ENCODE results near the gene C2CD5. TPM values are rescaled to one million over a fixed set of nuclear protein-coding genes. Genes with fewer than 3 reads are reported as not detected.
"Not testable (repeated sequence)": the region's sequence is repeated elsewhere in the genome, so short reads cannot be mapped to it uniquely, and the experiment has no call there.

C2CD5 gene
- total RNA-seq, 1 experiment from 2014 or later: 14.0 TPM

DNA sequence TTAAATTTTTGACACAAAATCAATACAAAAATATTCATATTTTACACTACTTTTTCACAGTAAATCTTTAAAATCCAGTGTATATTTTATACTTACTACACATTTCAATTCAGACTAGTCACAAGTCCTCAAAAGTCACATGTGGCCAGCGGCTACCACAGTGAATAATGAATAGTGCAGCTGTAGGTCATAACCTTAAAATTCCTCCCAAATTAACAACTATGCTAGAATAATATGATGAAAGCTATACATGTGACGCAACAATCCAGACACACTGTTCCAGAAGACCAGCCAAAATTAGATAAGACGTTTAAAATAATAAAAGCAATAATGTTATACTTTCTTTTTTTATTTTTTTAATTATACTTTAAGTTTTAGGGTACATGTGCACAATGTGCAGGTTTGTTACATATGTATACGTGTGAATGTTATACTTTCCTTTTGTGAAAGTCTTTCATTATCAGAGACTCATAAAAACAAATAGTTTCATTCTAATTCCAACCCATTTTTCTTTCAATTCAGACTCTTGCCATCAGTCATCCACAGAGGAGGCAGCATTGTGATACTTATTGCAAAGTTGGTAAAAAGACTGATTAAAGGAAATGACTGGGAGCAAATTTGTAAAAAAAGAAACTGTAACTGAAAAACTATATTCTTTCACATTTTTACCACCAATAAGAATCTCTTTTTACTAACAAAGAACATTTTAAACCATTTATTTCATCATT, 67.0 kb downstream of the C2CD5 start:
- no peak for DNase-seq (ENCODE audit: low read depth)

- no peak for DNase-seq (ENCODE audit: low read depth)
These were observed 68.2 kb downstream of the C2CD5 start for GRCh38 chr12:22476133-22476532.

DNA sequence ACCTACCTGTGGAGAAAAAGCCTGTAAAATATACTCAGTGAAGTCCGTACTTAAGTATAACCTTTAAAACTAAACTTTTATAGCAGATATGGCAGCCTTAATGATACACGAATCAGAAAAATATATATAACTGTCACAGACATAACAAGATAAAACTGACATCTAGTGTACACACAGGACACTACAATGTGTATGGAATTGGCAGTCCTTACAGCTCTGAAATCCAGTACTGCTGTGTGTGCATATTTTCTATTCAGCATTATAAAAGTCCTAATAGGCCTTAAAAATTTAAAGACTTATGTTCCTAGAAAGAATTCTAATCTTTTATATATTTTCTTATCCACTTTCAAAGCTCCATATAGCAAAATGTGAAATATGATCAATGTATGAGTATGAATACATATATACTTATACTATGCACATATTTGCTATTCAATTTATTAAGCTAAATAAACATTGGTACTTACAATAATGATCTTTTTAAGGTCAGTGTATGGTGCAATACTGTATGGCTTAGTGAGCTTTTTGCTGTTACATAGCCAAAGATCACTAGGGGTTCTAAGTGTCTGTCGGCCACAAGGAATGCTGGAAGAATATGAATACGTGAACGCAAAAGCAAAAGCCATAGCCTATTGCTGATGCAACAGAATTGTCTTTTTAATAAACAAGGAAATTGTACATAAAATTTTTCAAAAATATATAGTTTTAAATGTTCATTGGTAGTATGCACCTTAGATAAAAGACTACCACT, 69.2 kb downstream of the C2CD5 start:
- no peak for DNase-seq (ENCODE audit: low read depth)

DNA sequence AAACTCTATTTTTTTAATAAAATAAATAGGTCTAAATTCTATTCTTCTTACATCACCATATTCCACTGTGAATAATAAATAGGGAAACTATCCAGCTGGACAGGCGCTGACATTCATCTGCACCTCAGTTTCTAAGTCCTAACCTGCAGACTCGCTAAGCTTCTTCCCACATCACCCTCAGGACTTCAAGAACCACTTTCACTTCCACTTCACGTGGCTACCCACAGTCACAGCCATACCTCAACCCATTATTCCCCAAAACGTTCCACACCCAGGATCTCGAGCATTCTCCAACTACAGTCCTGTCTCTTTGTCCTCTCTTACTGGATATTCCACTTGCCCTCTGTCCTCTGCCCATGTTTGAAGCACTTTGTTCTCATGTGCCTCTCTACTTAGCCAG, 71.1 kb downstream of the C2CD5 start:
- no peak for DNase-seq (ENCODE audit: low read depth)

DNA sequence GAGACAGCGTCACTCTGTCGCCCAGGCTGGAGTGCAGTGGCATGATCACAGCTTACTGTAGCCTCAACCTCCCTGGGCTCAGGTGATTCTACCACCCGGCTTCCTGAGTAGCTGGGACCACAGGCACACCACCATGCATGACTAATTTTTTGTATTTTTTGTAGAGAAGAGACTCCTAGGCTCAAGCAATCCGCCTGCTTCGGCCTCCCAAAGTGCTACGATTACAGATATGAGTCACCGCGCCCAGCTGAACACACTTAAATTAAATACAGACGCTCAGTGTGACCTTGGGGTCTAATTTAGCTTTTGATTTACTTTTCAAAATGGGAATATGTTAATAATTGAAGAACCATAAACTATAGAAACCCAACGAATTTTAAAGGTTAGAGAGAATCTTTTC, 77.2 kb downstream of the C2CD5 start:
- DNase-seq (ENCODE audit: low read depth): peak; percentile 58

DNA sequence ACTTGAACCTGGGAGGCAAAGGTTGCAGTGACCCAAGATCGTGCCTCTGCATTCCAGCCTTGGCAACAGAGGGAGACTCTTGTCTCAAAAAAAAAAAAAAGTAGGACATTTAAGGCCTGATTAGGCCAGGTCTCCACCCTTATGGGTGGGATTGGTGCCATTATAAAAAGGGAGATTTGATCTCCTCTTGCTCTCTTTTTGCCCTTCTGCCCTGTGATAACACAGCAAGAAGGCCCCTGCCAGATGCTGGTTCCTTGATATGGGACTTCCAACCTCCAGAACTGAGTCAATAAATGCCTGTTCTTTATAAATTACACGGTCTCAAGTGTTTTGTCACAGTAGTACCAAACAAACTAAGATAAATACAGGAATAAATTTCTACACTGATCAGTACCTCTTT, 81.0 kb downstream of the C2CD5 start:
- DNase-seq (ENCODE audit: low read depth): no peak

DNA sequence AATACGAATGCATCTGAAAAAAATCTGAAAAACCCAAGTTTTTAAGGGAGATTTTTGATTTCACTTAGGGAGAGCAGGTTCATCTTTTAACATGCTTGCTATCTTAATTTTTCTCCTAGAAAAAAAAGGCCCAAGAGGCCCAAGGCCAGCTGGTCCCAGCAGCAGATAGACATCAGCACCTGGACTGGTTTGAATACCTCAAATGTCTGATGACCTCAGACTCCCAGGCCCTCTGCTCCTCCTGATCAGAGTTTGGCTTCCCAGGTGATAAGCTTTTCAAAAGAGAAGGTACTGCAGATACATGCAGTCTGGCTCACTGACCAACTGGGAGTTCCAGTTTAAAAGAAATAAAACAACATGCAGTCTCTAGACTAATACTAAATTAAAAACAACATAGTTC, 82.6 kb downstream of the C2CD5 start:
- no peak for DNase-seq (ENCODE audit: low read depth)

GRCh38 chr12:22459838-22460490, 84.4 kb downstream of the C2CD5 start:
- DNase-seq (ENCODE audit: low read depth): peak; percentile 20

- DNase-seq (ENCODE audit: low read depth): no peak
These were observed 85.9 kb downstream of the C2CD5 start for GRCh38 chr12:22458298-22458937.

GRCh38 chr12:22457085-22457484, 87.3 kb downstream of the C2CD5 start:
- DNase-seq (ENCODE audit: low read depth): no peak

GRCh38 chr12:22453511-22453910, 90.8 kb downstream of the C2CD5 start:
- DNase-seq (ENCODE audit: low read depth): no peak

- DNase-seq (ENCODE audit: low read depth): no peak
These were observed 97.1 kb downstream of the C2CD5 start for GRCh38 chr12:22447223-22447622.

DNA sequence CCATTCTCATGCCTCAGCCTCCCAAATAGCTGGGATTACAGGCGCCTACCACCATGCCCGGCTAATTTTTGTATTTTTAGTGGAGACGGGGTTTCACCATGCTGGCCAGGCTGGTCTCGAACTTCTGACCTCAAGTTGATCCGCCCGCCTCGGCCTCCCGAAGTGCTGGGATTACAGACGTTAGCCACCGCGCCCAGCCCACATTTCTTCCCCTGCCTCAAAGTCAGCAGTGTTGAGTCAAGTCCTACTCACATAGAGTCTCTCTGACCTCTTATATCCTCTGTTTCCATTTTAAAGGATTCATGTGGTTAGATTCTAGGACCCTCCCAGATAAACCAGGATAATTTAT, 100.1 kb downstream of the C2CD5 start:
- not testable (repeated sequence) for DNase-seq (ENCODE audit: low read depth)

DNA sequence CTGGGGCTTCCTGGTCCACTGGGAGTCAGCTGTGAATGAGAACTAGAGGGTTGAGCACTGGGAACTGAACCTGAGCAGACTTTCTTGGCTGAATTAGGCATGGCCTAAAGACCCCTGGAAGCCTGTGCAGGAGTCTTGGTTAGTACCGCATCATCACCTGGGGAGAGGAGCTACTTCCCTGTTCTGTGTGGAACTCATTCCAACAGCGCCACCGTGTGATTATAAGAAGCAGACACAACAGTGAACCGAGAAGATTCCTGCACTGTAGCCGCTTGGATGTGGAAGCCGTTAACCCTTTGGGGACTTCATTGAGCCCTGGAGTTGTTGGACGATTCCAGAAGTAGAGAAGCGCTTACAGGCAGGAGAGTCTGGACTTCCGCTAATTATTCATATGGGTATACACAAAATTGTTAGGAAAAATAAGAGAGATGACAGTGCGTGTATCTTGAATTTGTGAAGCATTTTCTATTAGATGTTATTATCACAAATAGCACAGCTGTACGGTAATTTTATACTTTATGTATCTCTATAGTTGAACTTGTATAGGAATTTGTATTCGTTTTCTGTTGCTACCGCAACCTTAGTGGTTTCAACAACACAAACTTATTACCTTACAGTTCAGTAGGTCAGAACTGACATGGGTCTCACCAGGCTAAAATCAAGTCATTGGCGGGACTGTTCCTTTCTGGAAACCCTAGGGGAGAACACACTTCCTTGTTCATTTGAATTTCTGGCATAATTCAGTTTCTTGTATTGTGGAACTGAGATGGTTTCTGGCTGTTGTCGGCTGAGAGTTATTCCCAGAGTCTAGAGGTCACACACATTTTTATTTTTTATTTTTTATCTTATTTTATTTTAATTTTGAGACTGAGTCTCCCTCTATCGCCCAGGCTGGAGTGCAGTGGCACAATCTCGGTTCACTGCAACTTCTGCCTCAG, 100.7 kb downstream of the C2CD5 start:
- DNase-seq (ENCODE audit: low read depth): peak; percentile 82

DNA sequence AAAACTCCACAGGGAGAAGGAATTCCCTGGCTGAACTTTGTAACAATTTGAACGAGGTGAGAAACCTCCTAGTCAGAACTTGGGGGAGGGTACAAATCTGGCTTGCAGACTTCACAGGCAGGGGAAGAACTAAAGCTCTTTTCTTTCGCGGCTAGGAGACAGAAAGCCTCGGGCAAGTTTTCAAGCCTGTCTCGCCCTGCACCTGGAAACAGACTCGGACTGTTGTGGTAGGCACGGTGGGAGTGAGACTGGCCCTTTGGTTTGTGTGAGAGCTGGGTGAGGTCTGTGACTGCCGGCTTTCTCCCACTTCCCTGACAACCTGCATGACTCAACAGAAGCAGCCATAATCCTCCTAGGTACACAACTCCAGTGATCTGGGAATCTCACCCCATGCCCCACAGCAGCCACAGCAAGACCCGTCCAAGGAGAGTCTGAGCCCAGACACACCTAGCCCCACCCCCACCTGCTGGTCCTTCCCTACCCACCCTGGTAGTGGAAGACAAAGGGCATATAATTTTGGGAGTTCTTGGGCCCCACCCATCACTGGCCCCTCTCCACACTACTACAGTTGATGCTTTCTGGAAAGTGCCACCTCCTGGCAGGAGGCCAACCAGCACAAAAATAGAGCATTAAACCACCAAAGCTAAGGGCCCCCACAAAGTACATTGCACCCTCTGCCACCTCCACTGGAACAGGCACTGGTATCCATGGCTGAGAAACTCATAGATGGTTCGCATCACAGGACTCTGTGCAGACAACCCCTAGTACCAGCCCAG, 107.1 kb downstream of the C2CD5 start:
- peak; percentile 48 for DNase-seq (ENCODE audit: low read depth)

DNA sequence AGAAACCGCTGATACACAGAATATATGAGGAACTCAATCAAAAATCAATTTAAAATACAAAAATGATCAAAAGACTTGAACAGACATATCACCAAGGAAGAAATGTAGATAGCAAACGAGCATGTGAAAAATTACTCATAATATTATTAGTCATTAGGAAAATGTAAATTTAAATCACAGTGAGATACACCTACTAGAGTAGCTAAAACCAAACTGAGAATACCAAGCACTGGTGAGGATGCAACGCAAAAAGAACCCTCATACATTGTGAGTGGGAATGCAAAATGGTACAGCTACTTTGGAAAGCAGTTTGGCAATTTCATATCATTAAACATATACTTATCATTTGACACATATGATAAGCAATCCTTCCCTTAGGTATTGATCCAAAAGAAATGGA, 108.8 kb downstream of the C2CD5 start:
- no peak for DNase-seq (ENCODE audit: low read depth)

DNA sequence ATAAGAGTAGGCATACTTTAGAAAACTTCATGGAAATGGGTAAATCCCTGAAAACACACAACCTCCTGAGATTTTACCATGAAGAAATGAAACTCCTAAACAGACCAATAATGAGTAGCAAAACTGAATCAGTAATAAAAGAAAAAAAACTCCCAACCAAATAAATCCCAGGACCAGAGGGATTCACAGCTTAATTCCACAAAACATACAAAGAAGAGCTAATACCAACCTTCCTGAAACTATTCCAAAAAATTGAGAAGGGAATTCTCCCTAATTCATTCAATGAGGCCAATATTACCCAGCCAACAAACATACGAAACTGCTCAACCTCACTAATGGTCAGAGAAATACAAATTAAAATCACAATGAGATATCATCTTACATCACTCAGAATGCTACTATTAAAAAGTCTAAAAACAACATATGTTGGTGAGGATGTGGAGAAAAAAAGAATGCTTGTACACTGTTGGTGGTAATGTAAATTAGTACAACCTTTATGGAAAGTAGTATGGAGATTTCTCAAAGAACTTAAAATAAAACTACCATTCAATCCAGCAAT, 112.6 kb downstream of the C2CD5 start:
- DNase-seq (ENCODE audit: low read depth): no peak

GRCh38 chr12:22416801-22417200, 127.5 kb downstream of the C2CD5 start:
- no peak for DNase-seq (ENCODE audit: low read depth)

- peak; percentile 8 for DNase-seq (ENCODE audit: low read depth)
These were observed 128.7 kb downstream of the C2CD5 start for GRCh38 chr12:22415342-22416309.

Data from Daoy (cell line).